ENCODE measurements around the gene HK1. TPM values are rescaled to one million over a fixed set of nuclear protein-coding genes. Genes with fewer than 3 reads are reported as not detected.

HK1 gene
- total RNA-seq, 1 experiment from 2014 or later, result 219 TPM

GRCh38 chr10:69377933-69378332, 99.6 kb downstream of the HK1 start (continued):
- TF ChIP-seq JUN (CRISPR knock-in tag; IDR thresholded peaks at IDR 0.05), result no peak

GRCh38 chr10:69379800-69380199, 101.5 kb downstream of the HK1 start:
- DNase-seq (ENCODE audit: low spot score) (no peak), ATAC-seq (no peak)
- Mint-ChIP-seq H3K27me3 (ENCODE audit: low read depth) (no peaks in the 10 kb centered on the region), H3K4me3 (no peak overlapping the region), H3K27ac (no peak overlapping the region), H3K9me3 (no peaks in the 10 kb centered on the region), H3K36me3 (peaks cover 75% of the 10 kb centered on the region), H3K4me1 (peaks cover 34% of the 10 kb centered on the region)
- ChIA-PET CTCF (interaction anchor here (1.4 kb wide), 1 partner anchor 10 kb away, joined by 7 read pairs; no protein-coding TSS in a partner anchor), POLR2A (no interaction called here)
- TF ChIP-seq GTF2I (CRISPR knock-in tag; conservative IDR thresholded peaks at IDR 0.05) (no peak), EMX1 (CRISPR knock-in tag; IDR thresholded peaks at IDR 0.05) (no peak), SP1 (CRISPR knock-in tag; conservative IDR thresholded peaks at IDR 0.05) (no peak), NFE2L1 (CRISPR knock-in tag; IDR thresholded peaks at IDR 0.05) (no peak), FOXP4 (CRISPR knock-in tag; IDR thresholded peaks at IDR 0.05) (no peak), E2F5 (CRISPR knock-in tag; IDR thresholded peaks at IDR 0.05) (no peak), HMGA2 (CRISPR knock-in tag; IDR thresholded peaks at IDR 0.05) (no peak), FOXK1 (CRISPR knock-in tag; IDR thresholded peaks at IDR 0.05) (no peak), CDX4 (CRISPR knock-in tag; IDR thresholded peaks at IDR 0.05; ENCODE audit: borderline replicate concordance) (no peak), USF2 (CRISPR knock-in tag; IDR thresholded peaks at IDR 0.05) (no peak), ELF4 (CRISPR knock-in tag; IDR thresholded peaks at IDR 0.05; ENCODE audit: low read depth) (no peak), ATF3 (CRISPR knock-in tag; conservative IDR thresholded peaks at IDR 0.05) (no peak), PRDM15 (CRISPR knock-in tag; IDR thresholded peaks at IDR 0.05) (no peak), JAZF1 (CRISPR knock-in tag; IDR thresholded peaks at IDR 0.05) (no peak), HMGXB4 (CRISPR knock-in tag; IDR thresholded peaks at IDR 0.05) (no peak), RELA (CRISPR knock-in tag; IDR thresholded peaks at IDR 0.05; ENCODE audit: borderline replicate concordance) (no peak), NR3C1 (CRISPR knock-in tag; conservative IDR thresholded peaks at IDR 0.05; ENCODE audit: low read depth) (no peak)
